GM10248 (cell line): Measurements from ENCODE around the gene LTBP1.
"Not testable (repeated sequence)": the region's sequence is repeated elsewhere in the genome, so short reads cannot be mapped to it uniquely, and the experiment has no call there.

Source experiments
- CTCF ChIA-PET: fragments of 300-600 bp; sonication (Branson Sonifier 250); formaldehyde crosslinking; extraction: SDS; loops from one replicate; lab custom pipeline; 2021; ENCODE audit warnings: antibody characterized with exemption; lab: Yijun Ruan, JAX
- POLR2A ChIA-PET: fragments of 350-650 bp; sonication (Branson Sonifier 250); formaldehyde crosslinking; extraction: SDS; loops from one replicate; lab custom pipeline; 2020; ENCODE audit warnings: antibody characterized with exemption; lab: Yijun Ruan, JAX
- DNase-seq: peaks from one replicate; pipeline ENCODE4 v3.0.0; 2012; ENCODE audit errors: extremely low spot score
- TF ChIP-seq, protein P1 (sequence below): IDR thresholded peaks from 2 replicates; pipeline ENCODE4 v1.5.1; 2012; ENCODE audit warnings: mild to moderate bottlenecking, low read depth; ENCODE audit errors: extremely low read depth, missing control alignments, control extremely low read depth

LTBP1 gene

DNA sequence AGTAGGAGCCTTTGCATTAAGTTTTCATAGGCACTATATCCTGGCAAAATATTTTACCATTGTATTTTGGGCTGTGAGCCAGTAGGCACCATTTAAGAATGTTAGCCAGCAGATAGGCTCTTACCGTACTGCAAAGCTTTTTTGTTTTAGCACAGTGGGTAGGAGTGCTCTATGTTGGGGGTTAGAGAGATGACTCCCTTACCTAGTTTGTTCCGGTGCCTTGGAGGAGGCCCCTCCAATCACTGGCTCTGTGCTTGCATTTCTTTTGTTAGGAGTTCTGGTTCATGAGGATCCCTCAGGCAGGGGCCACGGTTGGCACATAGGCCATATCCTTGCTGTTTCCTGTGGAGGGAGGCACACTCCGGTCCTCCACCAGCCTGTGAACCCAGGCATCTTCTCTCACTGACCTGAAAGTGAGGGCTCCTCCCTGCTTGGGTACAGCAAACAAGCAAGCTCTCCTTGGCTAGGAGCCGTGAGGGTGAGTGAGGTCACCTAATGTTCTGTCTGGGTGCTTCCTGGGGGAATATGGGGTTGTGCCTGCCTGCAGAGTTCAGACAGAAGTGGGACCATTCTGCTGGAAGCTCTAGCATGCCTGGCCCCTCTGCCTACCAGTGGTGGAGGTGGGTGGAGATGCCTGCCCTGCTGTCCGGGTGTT is 29.8 kb downstream of the LTBP1 start:
- POLR2A ChIA-PET: no interaction called here
- DNase-seq: no peak
- CTCF ChIA-PET: interaction anchor here (1.5 kb wide), 1 partner anchor 11 kb away, joined by 5 read pairs; no protein-coding TSS in a partner anchor
- TF ChIP-seq, protein P1, sequence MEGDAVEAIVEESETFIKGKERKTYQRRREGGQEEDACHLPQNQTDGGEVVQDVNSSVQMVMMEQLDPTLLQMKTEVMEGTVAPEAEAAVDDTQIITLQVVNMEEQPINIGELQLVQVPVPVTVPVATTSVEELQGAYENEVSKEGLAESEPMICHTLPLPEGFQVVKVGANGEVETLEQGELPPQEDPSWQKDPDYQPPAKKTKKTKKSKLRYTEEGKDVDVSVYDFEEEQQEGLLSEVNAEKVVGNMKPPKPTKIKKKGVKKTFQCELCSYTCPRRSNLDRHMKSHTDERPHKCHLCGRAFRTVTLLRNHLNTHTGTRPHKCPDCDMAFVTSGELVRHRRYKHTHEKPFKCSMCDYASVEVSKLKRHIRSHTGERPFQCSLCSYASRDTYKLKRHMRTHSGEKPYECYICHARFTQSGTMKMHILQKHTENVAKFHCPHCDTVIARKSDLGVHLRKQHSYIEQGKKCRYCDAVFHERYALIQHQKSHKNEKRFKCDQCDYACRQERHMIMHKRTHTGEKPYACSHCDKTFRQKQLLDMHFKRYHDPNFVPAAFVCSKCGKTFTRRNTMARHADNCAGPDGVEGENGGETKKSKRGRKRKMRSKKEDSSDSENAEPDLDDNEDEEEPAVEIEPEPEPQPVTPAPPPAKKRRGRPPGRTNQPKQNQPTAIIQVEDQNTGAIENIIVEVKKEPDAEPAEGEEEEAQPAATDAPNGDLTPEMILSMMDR: no peak

DNA sequence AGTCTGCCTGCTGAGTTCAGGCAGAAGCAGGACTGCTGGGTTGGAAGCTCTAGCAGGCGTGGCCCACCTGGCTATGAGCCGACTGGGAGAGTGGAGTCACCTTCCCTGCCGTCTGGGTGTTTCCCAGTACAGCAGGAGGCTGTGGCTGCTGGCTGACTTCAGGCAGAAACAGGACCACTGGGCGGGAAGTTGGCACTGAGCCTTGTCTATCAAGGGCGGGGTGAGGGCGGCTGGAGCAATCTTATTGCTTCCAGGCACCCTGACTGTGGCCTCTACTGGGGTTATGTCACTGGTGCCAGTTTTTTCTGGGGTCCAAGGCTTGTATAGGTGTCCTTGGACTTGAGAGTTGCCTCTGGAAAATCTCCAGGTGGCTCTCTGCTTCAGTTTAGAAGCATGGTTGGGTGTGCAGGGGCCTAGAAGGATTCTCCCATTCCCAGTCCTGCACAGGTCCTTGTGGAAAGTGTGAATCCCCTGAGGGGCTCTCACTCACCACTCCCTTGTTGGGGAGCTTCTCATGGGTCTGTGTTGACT is 30.5 kb downstream of the LTBP1 start:
- ChIA-PET POLR2A (no interaction called here), CTCF (interaction anchor here (0.9 kb wide), 1 partner anchor 11 kb away, joined by 3 read pairs; no protein-coding TSS in a partner anchor)
- TF ChIP-seq, protein P1: no peak
- DNase-seq: no peak

DNA sequence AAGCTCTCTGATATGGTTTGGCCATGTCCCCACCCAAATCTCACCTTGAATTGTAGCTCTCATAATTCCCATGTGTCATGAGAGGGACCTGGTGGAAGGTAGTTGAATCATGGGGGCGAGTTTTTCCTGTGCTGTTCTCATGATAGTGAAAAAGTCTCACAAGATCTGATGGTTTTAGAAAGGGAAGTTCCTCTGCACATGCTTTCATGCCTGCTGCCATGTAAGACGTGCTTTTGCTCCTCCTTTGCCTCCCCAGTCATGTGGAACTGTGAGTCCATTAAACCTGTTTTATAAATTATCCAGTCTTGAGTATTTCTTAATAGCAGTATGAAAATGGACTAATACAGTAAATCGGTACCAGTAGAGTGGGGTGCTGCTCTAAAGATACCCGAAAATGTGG is 34.9 kb downstream of the LTBP1 start:
- no peak for DNase-seq
- ChIA-PET POLR2A (no interaction called here), CTCF (no interaction called here)
- TF ChIP-seq, protein P1: no peak

DNA sequence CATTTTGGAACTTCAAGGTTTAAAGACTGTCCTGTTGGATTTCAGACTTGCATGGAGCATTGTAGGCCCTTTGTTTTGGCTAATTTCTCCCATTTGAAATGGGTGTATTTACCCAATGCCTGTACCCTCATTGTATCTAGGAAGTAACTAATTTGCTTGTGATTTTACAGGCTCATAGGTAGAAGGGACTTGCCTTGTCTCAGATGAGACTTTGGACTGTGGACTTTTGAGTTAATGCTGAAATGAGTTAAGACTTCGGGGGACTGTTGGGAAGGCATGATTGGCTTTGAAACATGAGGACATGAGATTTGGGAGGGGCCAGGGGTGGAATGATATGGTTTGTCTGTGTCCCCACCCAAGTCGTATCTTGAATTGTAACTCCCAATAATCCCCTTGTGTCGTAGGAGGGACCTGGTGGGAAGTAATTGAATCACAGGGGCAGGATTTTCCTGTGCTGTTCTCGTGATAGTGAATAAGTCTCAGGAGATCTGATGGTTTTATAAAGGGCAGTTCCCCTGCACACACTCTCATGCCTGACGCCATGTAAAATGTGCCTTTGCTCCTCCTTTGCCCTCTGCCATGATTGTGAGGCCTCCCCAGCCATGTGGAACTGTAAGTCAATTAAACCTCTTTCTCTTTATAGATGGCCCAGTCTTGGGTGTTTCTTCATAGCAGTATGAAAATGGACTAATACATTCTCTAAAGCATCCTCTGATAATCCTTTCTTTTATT is 36.6 kb downstream of the LTBP1 start:
- CTCF ChIA-PET, POLR2A ChIA-PET, DNase-seq: not testable (repeated sequence)

DNA sequence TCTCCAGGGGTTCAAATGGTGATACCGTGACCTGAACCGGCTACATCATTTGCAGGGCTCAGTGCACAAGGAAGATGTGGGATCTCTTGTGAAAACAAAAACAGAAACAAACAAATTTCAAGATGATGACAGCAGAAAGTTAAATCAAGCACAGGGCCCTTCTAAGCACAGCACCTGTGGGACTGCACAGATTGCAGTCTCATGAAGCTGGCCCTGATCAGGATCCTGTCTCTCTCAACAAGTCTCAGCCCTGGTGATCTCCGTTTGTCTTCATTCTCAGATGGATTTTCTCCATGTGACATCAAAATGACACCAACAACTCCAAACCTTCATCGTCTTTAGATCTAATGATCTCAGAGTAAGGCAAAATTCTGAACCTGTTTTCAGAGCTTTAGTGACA is 39.7 kb downstream of the LTBP1 start:
- TF ChIP-seq, protein P1: no peak
- DNase-seq: no peak
- POLR2A ChIA-PET: no interaction called here
- CTCF ChIA-PET: no interaction called here

DNA sequence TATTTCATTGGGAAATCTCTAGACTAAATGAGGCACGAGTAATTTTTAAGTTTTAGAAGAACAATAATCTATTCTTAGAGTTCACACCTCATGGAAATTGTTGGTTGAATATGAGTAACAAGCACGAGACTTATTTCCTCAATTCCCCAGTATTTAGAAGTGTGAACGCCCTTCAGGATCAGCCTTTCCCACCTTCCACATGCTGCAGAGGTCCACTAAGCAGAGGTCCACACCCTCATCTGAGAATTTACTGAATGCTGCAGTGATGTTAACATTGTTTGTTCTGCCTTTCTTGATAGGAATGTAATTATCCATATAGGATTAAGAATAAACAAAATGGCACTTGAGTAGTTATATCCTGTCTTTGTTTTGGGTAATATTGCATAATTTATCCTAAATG is 41.8 kb downstream of the LTBP1 start:
- POLR2A ChIA-PET: no interaction called here
- TF ChIP-seq, protein P1: no peak
- CTCF ChIA-PET: no interaction called here
- DNase-seq: no peak

DNA sequence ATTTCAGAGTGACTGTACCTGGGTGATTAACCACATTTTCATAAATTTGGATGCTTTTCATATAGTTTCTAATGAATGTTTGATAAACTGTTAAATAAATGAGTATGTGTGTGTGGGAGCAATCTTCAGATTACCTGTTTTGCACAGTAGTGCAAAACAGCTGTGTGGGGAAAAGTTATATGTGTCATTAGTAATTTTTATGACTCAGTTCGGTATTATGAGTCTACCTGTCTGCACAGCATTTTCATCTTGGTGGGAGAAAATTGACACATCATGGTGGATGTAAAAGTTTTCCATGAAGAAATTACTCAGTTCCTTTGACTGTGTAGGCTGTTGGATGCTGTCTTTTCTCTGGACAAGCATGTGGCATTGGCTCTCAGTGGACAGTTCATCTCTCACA is 43.8 kb downstream of the LTBP1 start:
- ChIA-PET CTCF (interaction anchor here (1.7 kb wide), 1 partner anchor 14 kb away, joined by 4 read pairs; no protein-coding TSS in a partner anchor), POLR2A (no interaction called here)
- DNase-seq: no peak
- TF ChIP-seq, protein P1: no peak
